GM12878 (cell line): Measurements from ENCODE around the gene RAB25.

Experiments used
- CREM ChIP-seq: IDR thresholded peaks from 2 replicates; pipeline ENCODE4 v1.6.1; 2014; ENCODE audit warnings: antibody characterized with exemption, low read depth
- CTCF ChIP-seq, 3 experiments: IDR thresholded peaks in 2 of 3; conservative IDR thresholded peaks in 1 of 3; 2 replicates each; pipeline ENCODE4 v1.5.1; 2011; ENCODE audit warnings: low read depth in 3 of 3, low read length in 3 of 3, mild to moderate bottlenecking in 3 of 3, control low read depth in 2 of 3, moderate library complexity in 2 of 3, inconsistent platforms in 1 of 3, mixed read lengths in 1 of 3; ENCODE audit not compliant: control insufficient read depth in 2 of 3, insufficient read depth in 1 of 3; ENCODE audit errors: extremely low read depth in 1 of 3
- EP300 ChIP-seq, 2 experiments: fragments of 150-350 bp in 1 of 2; IDR thresholded peaks; 2 replicates each; pipeline ENCODE4 v1.6.1; 2011 to 2012; ENCODE audit warnings: low read depth in 2 of 2, low read length in 2 of 2, borderline replicate concordance in 1 of 2, improper control_type of control experiment in 1 of 2, inconsistent platforms in 1 of 2; ENCODE audit not compliant: control insufficient read depth in 1 of 2
- MAX ChIP-seq: IDR thresholded peaks from 2 replicates; pipeline ENCODE4 v1.6.1; 2012; ENCODE audit warnings: low read depth, low read length, improper control_type of control experiment
- MXI1 ChIP-seq: fragments of 150-350 bp; IDR thresholded peaks from 2 replicates; pipeline ENCODE4 v1.6.1; 2011; ENCODE audit warnings: low read depth, mild to moderate bottlenecking, inconsistent platforms, low read length, improper control_type of control experiment
- MYC ChIP-seq: IDR thresholded peaks from 2 replicates; pipeline ENCODE4 v1.6.1; 2011; ENCODE audit warnings: mild to moderate bottlenecking, low read length, moderate library complexity, inconsistent platforms; ENCODE audit not compliant: insufficient read depth, insufficient replicate concordance, insufficient read length, severe bottlenecking
- NR2C2 ChIP-seq: IDR thresholded peaks from 2 replicates; pipeline ENCODE4 v1.6.1; 2011; ENCODE audit warnings: borderline replicate concordance, low read depth; ENCODE audit not compliant: control insufficient read depth, insufficient read length
- RAD51 ChIP-seq: fragments of 450-650 bp; IDR thresholded peaks from 2 replicates; pipeline ENCODE4 v1.6.1; 2016; ENCODE audit warnings: moderate library complexity, mild to moderate bottlenecking, inconsistent platforms
- RBBP5 ChIP-seq: fragments of 200-600 bp; sonication (generic); conservative IDR thresholded peaks from 2 replicates; pipeline ENCODE4 v1.6.1; 2016
- RCOR1 ChIP-seq: conservative IDR thresholded peaks from 2 replicates; pipeline ENCODE4 v1.6.1; 2012; ENCODE audit warnings: low read depth, low read length, improper control_type of control experiment
- SREBF2 ChIP-seq: IDR thresholded peaks from 2 replicates; pipeline ENCODE4 v1.6.1; 2012; ENCODE audit warnings: mild to moderate bottlenecking, low read length
- SUPT20H ChIP-seq: IDR thresholded peaks from 2 replicates; pipeline ENCODE4 v1.6.1; 2011; ENCODE audit warnings: low read depth, mild to moderate bottlenecking, low read length, moderate library complexity, borderline replicate concordance; ENCODE audit not compliant: control insufficient read depth
- ZNF274 ChIP-seq: IDR thresholded peaks from one replicate; pipeline ENCODE4 v1.8.0; 2011; ENCODE audit not compliant: insufficient read length, insufficient read depth
- ZNF384 ChIP-seq: IDR thresholded peaks from 2 replicates; pipeline ENCODE4 v1.6.1; 2012; ENCODE audit warnings: low read depth, mild to moderate bottlenecking, low read length, improper control_type of control experiment, borderline replicate concordance

GRCh38 chr1:156112276-156113137 is 51.5 kb downstream of the RAB25 start:
- TF ChIP-seq RCOR1 (no peak), SREBF2 (no peak), NR2C2 (no peak), ZNF274 (no peak), CTCF (IDR thresholded peaks at IDR 0.05 in 2 of 3, conservative IDR thresholded peaks at IDR 0.05 in 1 of 3; ENCODE audit: control insufficient read depth in 2 of 3, extremely low read depth in 1 of 3, insufficient read depth in 1 of 3, low read depth in 3 of 3, low read length in 3 of 3) (no peak), MXI1 (no peak), ZNF384 (no peak), MAX (no peak), EP300 (IDR thresholded peaks at IDR 0.05; ENCODE audit: borderline replicate concordance in 1 of 2, control insufficient read depth in 1 of 2, low read depth in 2 of 2, low read length in 2 of 2) (no peak), SUPT20H (no peak), MYC (no peak), RBBP5 (no peak), RAD51 (no peak), CREM (no peak)
